BLaER1 treated with 17β-estradiol and CSF1 and Interleukin-3, amounts not matched to agents 10 nM and 100 nM (cell line): ENCODE results near the gene ZNF574.
A peak's percentile ranks its signal among the peaks of the same experiment; 100 is the strongest.

Source experiments
- H3K27ac ChIP-seq, 11 experiments: shearing (Covaris generic); formaldehyde crosslinking; 2 replicates each; pipeline ENCODE4 v1.8.1; 2022
- H3K27me3 ChIP-seq, 11 experiments: shearing (Covaris generic); formaldehyde crosslinking; 2 replicates each; pipeline ENCODE4 v1.8.1; 2022
- H3K36me3 ChIP-seq, 11 experiments: shearing (Covaris generic); formaldehyde crosslinking; 2 replicates each; pipeline ENCODE4 v1.8.1; 2022
- H3K4me1 ChIP-seq, 10 experiments: shearing (Covaris generic); formaldehyde crosslinking; 2 replicates each; pipeline ENCODE4 v1.8.1; 2022
- H3K4me2 ChIP-seq, 11 experiments: shearing (Covaris generic); formaldehyde crosslinking; 2 replicates each; pipeline ENCODE4 v1.8.1; 2022
- H3K4me3 ChIP-seq, 10 experiments: shearing (Covaris generic); formaldehyde crosslinking; 2 replicates each; pipeline ENCODE4 v1.8.1; 2022
- H3K9ac ChIP-seq, 11 experiments: shearing (Covaris generic); formaldehyde crosslinking; 2 replicates each; pipeline ENCODE4 v1.8.1; 2022
- H3K9me3 ChIP-seq, 11 experiments: shearing (Covaris generic); formaldehyde crosslinking; replicated peaks in 1 of 11; 2 replicates each; pipeline ENCODE4 v1.8.1; 2022
- H4K20me1 ChIP-seq, 11 experiments: shearing (Covaris generic); formaldehyde crosslinking; 2 replicates each; pipeline ENCODE4 v1.8.1; 2022
- Cebpa-rat ChIP-seq, 11 experiments: shearing (Covaris generic); IDR thresholded peaks; 2 replicates each; pipeline ENCODE4 v1.8.1; 2022

ZNF574 gene

DNA sequence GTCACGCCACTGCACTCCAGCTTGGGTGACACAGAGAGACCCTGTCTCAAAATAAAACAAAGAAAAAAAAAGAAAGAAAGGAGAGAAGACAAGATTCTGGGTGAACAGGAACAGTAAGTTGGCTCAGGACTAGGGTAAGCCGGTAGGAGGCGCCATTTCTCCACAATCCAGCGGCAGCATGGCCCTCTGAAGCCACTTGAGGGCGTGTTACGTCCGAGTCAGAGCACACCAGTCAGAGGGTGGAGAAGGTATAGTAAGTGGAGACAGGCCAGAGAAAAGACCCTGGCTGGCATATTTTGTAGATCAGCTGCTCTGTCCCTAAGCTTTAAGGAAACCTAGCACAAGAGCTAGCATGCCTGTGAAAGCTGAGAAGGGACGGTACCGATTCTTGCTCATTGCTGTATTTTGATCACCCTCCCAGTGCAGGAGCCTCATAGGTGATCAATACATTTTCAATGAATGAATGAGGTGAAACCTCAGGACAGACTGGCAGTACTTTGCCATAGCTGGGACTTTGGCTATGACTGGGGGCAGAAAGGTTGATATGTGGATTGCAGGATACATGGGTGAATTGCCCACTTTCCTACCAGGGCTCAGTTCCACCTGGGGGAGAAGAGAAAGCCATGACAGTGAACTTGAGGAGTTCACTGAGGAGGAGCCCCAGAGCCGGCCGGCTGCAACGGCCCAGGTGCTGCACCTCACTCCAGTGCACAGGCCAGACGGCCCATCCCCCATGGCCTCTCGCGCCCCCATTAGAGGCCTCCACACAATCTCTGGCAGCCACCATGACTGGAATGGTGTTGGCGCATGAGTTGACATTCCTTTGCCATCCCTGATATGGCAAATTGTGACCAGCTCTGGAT is 32.8 kb downstream of the ZNF574 start:
- H3K9me3 ChIP-seq = no peaks in the 10 kb centered on the region
- H3K36me3 ChIP-seq = peaks cover 0 to 93% (median 0%) of the 10 kb centered on the region in 11 experiments; a peak in 8 of 22 replicates
- H3K4me2 ChIP-seq = peak overlapping the region; percentile 18 to 78 (median 54)
- H3K4me1 ChIP-seq = peaks cover 35 to 70% (median 38%) of the 10 kb centered on the region in 10 experiments
- no peak for TF ChIP-seq Cebpa-rat (IDR thresholded peaks at IDR 0.05)
- no peaks in the 10 kb centered on the region for H3K27me3 ChIP-seq
- H3K4me3 ChIP-seq = no peak overlapping the region
- peak overlapping the region in 6 of 11 experiments; percentile 0 to 44 (median 23); a peak in 5 of 22 replicates for H3K9ac ChIP-seq
- H3K27ac ChIP-seq = peak overlapping the region in 2 of 11 experiments; percentile 13 to 20; a peak in 2 of 22 replicates
- H4K20me1 ChIP-seq = peaks cover 0 to 97% (median 0%) of the 10 kb centered on the region in 11 experiments; a peak in 7 of 22 replicates

- no peak overlapping the region for H3K4me3 ChIP-seq
- H3K4me2 ChIP-seq = peak overlapping the region in 3 of 11 experiments; percentile 42 to 78 (median 58); a peak in 6 of 22 replicates
- H3K27me3 ChIP-seq = no peaks in the 10 kb centered on the region
- 0 out of 22 replicates have a peak overlapping the region, but pooled peaks of 2 of the 11 experiments have one; percentile 11 to 15 for H3K9ac ChIP-seq
- peaks cover 47 to 81% (median 50%) of the 10 kb centered on the region in 10 experiments for H3K4me1 ChIP-seq
- peaks cover 0 to 97% (median 0%) of the 10 kb centered on the region in 11 experiments; a peak in 7 of 22 replicates for H4K20me1 ChIP-seq
- peaks cover 0 to 93% (median 0%) of the 10 kb centered on the region in 11 experiments; a peak in 8 of 22 replicates for H3K36me3 ChIP-seq
- no peak overlapping the region; a peak in 1 of 22 replicates for H3K27ac ChIP-seq
- no peak for TF ChIP-seq Cebpa-rat (IDR thresholded peaks at IDR 0.05)
- H3K9me3 ChIP-seq = no peaks in the 10 kb centered on the region
Measured at GRCh38 chr19:42109896-42110295, 33.9 kb downstream of the ZNF574 start.

- H3K9me3 ChIP-seq = no peaks in the 10 kb centered on the region
- H3K27me3 ChIP-seq = no peaks in the 10 kb centered on the region
- no peak overlapping the region; a peak in 1 of 22 replicates for H3K27ac ChIP-seq
- H3K4me2 ChIP-seq = peak overlapping the region in 2 of 11 experiments; percentile 42 to 78; a peak in 2 of 22 replicates
- H3K4me3 ChIP-seq = no peak overlapping the region
- TF ChIP-seq Cebpa-rat (IDR thresholded peaks at IDR 0.05) = no peak
- H3K4me1 ChIP-seq = peaks cover 54 to 89% (median 57%) of the 10 kb centered on the region in 10 experiments
- peaks cover 0 to 93% (median 0%) of the 10 kb centered on the region in 11 experiments; a peak in 10 of 22 replicates for H3K36me3 ChIP-seq
- H3K9ac ChIP-seq = no peak overlapping the region
- peaks cover 0 to 97% (median 0%) of the 10 kb centered on the region in 11 experiments; a peak in 7 of 22 replicates for H4K20me1 ChIP-seq
Measured at GRCh38 chr19:42110658-42111057, 34.7 kb downstream of the ZNF574 start.

DNA sequence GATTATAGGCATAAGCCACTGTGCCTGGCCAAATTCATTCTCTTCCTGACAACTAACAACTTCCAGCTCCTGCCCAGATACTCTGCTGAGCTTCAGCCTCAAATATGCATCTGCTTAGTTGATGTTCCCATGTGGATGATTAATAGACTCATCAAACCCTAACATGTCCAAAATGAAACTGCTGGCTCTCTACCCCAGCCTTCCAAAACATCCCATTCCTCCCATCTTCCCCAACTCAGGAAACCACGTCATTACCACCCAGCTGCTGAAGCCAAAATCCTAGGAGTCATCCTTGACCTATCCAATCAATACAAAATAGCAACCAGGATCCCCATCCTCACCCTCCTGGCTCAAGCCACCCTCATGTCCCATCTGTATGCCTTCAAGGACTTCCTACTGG is 35.4 kb downstream of the ZNF574 start:
- no peak overlapping the region for H3K4me3 ChIP-seq
- no peak overlapping the region for H3K27ac ChIP-seq
- H3K27me3 ChIP-seq = no peaks in the 10 kb centered on the region
- peaks cover 0 to 93% (median 3%) of the 10 kb centered on the region in 11 experiments; a peak in 13 of 22 replicates for H3K36me3 ChIP-seq
- H3K9ac ChIP-seq = no peak overlapping the region
- H3K4me1 ChIP-seq = peaks cover 61 to 96% (median 64%) of the 10 kb centered on the region in 10 experiments
- TF ChIP-seq Cebpa-rat (IDR thresholded peaks at IDR 0.05) = no peak
- peaks cover 0 to 97% (median 0%) of the 10 kb centered on the region in 11 experiments; a peak in 7 of 22 replicates for H4K20me1 ChIP-seq
- H3K4me2 ChIP-seq = peak overlapping the region; percentile 18 to 99 (median 87); a peak in 16 of 22 replicates
- no peaks in the 10 kb centered on the region for H3K9me3 ChIP-seq

- peak overlapping the region; percentile 18 to 99 (median 87); a peak in 19 of 22 replicates for H3K4me2 ChIP-seq
- peaks cover 66 to 98% (median 69%) of the 10 kb centered on the region in 10 experiments for H3K4me1 ChIP-seq
- H4K20me1 ChIP-seq = peaks cover 0 to 97% (median 0%) of the 10 kb centered on the region in 11 experiments; a peak in 7 of 22 replicates
- no peak overlapping the region for H3K4me3 ChIP-seq
- H3K9me3 ChIP-seq = no peaks in the 10 kb centered on the region
- 0 out of 22 replicates have a peak overlapping the region, but pooled peaks of 2 of the 11 experiments have one; percentile 11 to 56 for H3K27ac ChIP-seq
- no peak for TF ChIP-seq Cebpa-rat (IDR thresholded peaks at IDR 0.05)
- no peaks in the 10 kb centered on the region for H3K27me3 ChIP-seq
- H3K9ac ChIP-seq = no peak overlapping the region
- H3K36me3 ChIP-seq = peaks cover 0 to 94% (median 8%) of the 10 kb centered on the region in 11 experiments; a peak in 13 of 22 replicates
Measured at GRCh38 chr19:42111811-42112210, 35.8 kb downstream of the ZNF574 start.

DNA sequence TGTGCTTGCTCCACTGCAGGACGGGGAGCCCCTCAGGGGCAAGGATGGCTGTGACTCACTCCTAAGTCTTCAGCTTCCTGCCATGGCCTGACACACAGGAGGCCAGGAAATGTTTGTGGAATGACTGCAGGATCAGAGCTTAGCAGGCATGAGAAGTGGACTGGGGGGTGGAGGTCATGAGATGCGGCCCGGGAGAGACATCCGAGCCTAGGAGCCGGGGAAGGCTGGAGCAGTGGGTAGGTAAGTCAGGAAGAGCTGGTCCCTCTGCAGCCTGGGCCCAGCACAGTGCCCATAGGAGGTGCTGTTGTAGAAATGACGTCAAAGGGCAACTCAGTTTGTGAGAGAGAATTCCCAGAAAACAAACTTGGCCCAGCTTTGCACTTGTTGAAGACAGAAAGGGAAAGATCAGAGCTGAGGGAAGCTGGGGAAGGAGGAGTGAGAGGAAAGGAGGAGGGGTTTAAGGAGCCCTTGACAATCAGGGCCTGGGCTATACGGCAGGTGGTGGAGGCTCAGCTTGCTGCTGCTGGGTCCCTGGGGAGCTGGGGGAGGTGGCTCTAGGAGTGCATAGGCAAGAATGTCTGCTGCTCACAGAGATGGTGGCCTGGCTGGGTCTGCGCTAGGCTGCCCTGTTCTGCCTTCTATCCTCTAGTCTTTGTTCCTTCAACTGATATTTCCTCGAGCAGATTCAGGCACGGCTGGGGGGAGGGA is 37.8 kb downstream of the ZNF574 start:
- H3K27me3 ChIP-seq = no peaks in the 10 kb centered on the region
- peak overlapping the region; percentile 77 to 99 (median 88) for H3K4me2 ChIP-seq
- H3K27ac ChIP-seq = peak overlapping the region in 8 of 11 experiments; percentile 6 to 65 (median 41); a peak in 15 of 22 replicates
- H3K4me3 ChIP-seq = peak overlapping the region in 6 of 10 experiments; percentile 1 to 48 (median 25); a peak in 8 of 20 replicates
- H3K4me1 ChIP-seq = peaks cover 69 to 100% (median 86%) of the 10 kb centered on the region in 10 experiments
- H3K36me3 ChIP-seq = peaks cover 0 to 98% (median 12%) of the 10 kb centered on the region in 11 experiments; a peak in 14 of 22 replicates
- no peaks in the 10 kb centered on the region for H3K9me3 ChIP-seq
- TF ChIP-seq Cebpa-rat (IDR thresholded peaks at IDR 0.05) = no peak
- peak overlapping the region in 8 of 11 experiments; percentile 22 to 56 (median 46); a peak in 15 of 22 replicates for H3K9ac ChIP-seq
- H4K20me1 ChIP-seq = peaks cover 0 to 86% (median 0%) of the 10 kb centered on the region in 11 experiments; a peak in 7 of 22 replicates

GRCh38 chr19:42114412-42114811 is 38.4 kb downstream of the ZNF574 start:
- peaks cover 0 to 100% (median 12%) of the 10 kb centered on the region in 11 experiments; a peak in 14 of 22 replicates for H3K36me3 ChIP-seq
- TF ChIP-seq Cebpa-rat (IDR thresholded peaks at IDR 0.05) = no peak
- H3K9me3 ChIP-seq = no peaks in the 10 kb centered on the region
- H3K4me3 ChIP-seq = peak overlapping the region in 6 of 10 experiments; percentile 1 to 48 (median 25); a peak in 8 of 20 replicates
- H3K27me3 ChIP-seq = no peaks in the 10 kb centered on the region
- H3K4me2 ChIP-seq = peak overlapping the region; percentile 77 to 99 (median 88)
- peaks cover 0 to 80% (median 0%) of the 10 kb centered on the region in 11 experiments; a peak in 7 of 22 replicates for H4K20me1 ChIP-seq
- peak overlapping the region in 7 of 11 experiments; percentile 27 to 56 (median 46); a peak in 9 of 22 replicates for H3K9ac ChIP-seq
- peak overlapping the region in 8 of 11 experiments; percentile 0 to 65 (median 40); a peak in 13 of 22 replicates for H3K27ac ChIP-seq
- H3K4me1 ChIP-seq = peaks cover 63 to 100% (median 86%) of the 10 kb centered on the region in 10 experiments

- H3K36me3 ChIP-seq = peaks cover 0 to 100% (median 12%) of the 10 kb centered on the region in 11 experiments; a peak in 14 of 22 replicates
- no peak overlapping the region for H3K9ac ChIP-seq
- H3K27ac ChIP-seq = no peak overlapping the region
- H3K4me2 ChIP-seq = peak overlapping the region; percentile 77 to 99 (median 88)
- no peak for TF ChIP-seq Cebpa-rat (IDR thresholded peaks at IDR 0.05)
- H4K20me1 ChIP-seq = peaks cover 0 to 72% (median 0%) of the 10 kb centered on the region in 11 experiments; a peak in 7 of 22 replicates
- H3K4me1 ChIP-seq = peaks cover 70 to 100% (median 90%) of the 10 kb centered on the region in 10 experiments
- H3K9me3 ChIP-seq = no peaks in the 10 kb centered on the region
- H3K4me3 ChIP-seq = no peak overlapping the region
- no peaks in the 10 kb centered on the region for H3K27me3 ChIP-seq
Measured at GRCh38 chr19:42115219-42115618, 39.3 kb downstream of the ZNF574 start.
